ENCODE data around the gene RHBDL1. TPM values are rescaled to one million over a fixed set of nuclear protein-coding genes. Genes with fewer than 3 reads are reported as not detected.

RHBDL1 gene
- total and polyA plus RNA-seq, 9 of the 15 experiments (the other 6 are each of a cell fraction or from before 2014, with no cell fraction given) = 0.03 to 5.6 (median 1.3) TPM; not detected in 1

- Histone ChIP-seq H3K4me2 (ENCODE audit: insufficient read depth, low read length) (peak within 1 kb of the TSS; percentile 90), H3K79me2 (ENCODE audit: control insufficient read depth, insufficient read depth, low read length) (peaks cover 49% of the 10 kb centered on the region), H3K4me3 (peak within 1 kb of the TSS; percentile 100), H3K36me3 (ENCODE audit: control insufficient read depth, insufficient read depth, low read length) (peaks cover 31% of the 10 kb centered on the region; the same call in 2 of the 3 replicates), H3K27ac (ENCODE audit: extremely low read depth, low read depth, low read length) (peak within 1 kb of the TSS; percentile 97), H3K27me3 (ENCODE audit: control insufficient read depth in 2 of 2, insufficient read depth in 2 of 2, low read length in 2 of 2) (no peaks in the 10 kb centered on the region), H3K9ac (ENCODE audit: insufficient read depth in 1 of 2, low read depth in 2 of 2, low read length in 2 of 2) (peak within 1 kb of the TSS; percentile 96 to 99), H3K9me1 (ENCODE audit: control insufficient read depth, insufficient read depth, low read length) (peaks cover 3% of the 10 kb centered on the region), H3K4me1 (replicated peaks in 1 of 2; ENCODE audit: control insufficient read depth in 2 of 2, insufficient read depth in 2 of 2, low read length in 2 of 2) (peaks cover 12 to 99% of the 10 kb centered on the region in 2 experiments; a peak in 4 of 5 replicates), H2AFZ (ENCODE audit: low read depth, low read length) (peak within 1 kb of the TSS; percentile 99), H4K20me1 (replicated peaks; ENCODE audit: control insufficient read depth, insufficient read depth, low read length) (no peaks in the 10 kb centered on the region; the same call in 1 of the 2 replicates), H3K9me3 (replicated peaks; ENCODE audit: control insufficient read depth, insufficient read depth, low read depth, low read length) (no peaks in the 10 kb centered on the region)
- CTCF ChIA-PET (ENCODE audit: low intra/inter-chr PET ratio) = no interaction called here
- peak; percentile 89 for FAIRE-seq
- intact Hi-C loops (cut with micrococcal nuclease) (no loop called here), in situ Hi-C loops (cut with MboI) (no loop called here)
- peak; percentile 86 to 97 (median 92) for DNase-seq (ENCODE audit: extremely low read depth in 1 of 4, low spot score in 3 of 4)
- POLR2A ChIA-PET = interaction anchor here (0.6 to 2.3 kb wide), 15 partner anchors 9 to 1089 kb away, joined by 3 to 16 read pairs (median 3); partner anchors contain the start of gene CIAO3
- ATAC-seq = peak; percentile 84
- WGBS (ENCODE audit: insufficient coverage, low coverage, missing lambda C conversion rate) = 1% methylated on average over 58 of the region's 106 CpGs
- BruUV-seq (replicated peaks) = no TSS peak
- TF ChIP-seq RCOR1 (IDR thresholded peaks at IDR 0.05; ENCODE audit: borderline replicate concordance in 1 of 2, low read depth in 2 of 2, low read length in 2 of 2) (0 out of 4 replicates have a peak, but pooled peaks of 1 of the 2 experiments have one; percentile 22), ZNF318 (IDR thresholded peaks at IDR 0.05; ENCODE audit: borderline replicate concordance in 1 of 2, low read depth in 1 of 2) (no peak), TSHZ1 (CRISPR knock-in tag; IDR thresholded peaks at IDR 0.05) (no peak), ZNF778 (CRISPR knock-in tag; IDR thresholded peaks at IDR 0.05) (no peak), POLR3G (IDR thresholded peaks at IDR 0.05; ENCODE audit: extremely low read depth, insufficient read length, insufficient replicate concordance) (no peak), ZNF282 (CRISPR knock-in tag; IDR thresholded peaks at IDR 0.05) (peak; percentile 34), MTA2 (IDR thresholded peaks at IDR 0.05; ENCODE audit: low read depth) (no peak)
These were observed 45.7 kb downstream of the RHBDL1 start, which contains the start of gene ANTKMT for GRCh38 chr16:720990-721764. Gene ANTKMT (plus strand): TSS chr16:721146. CDS start chr16:721275, 129 bp downstream.

Data from K562 (cell line).